WTC11 (cell line): ENCODE measurements around the gene CLEC3B.

Experiments
- ATF2 ChIP-seq: sonication (generic); formaldehyde crosslinking; IDR thresholded peaks from 2 replicates; pipeline ENCODE4 v1.8.1; 2022; ENCODE audit warnings: low read depth, missing genetic modification reagents, borderline replicate concordance
- ERG ChIP-seq: fragments of 250-450 bp; sonication (Bioruptor Pico); IDR thresholded peaks from 2 replicates; pipeline ENCODE4 v1.8.0; 2021; ENCODE audit warnings: mild to moderate bottlenecking
- ESRRA ChIP-seq: sonication (generic); formaldehyde crosslinking; IDR thresholded peaks from 2 replicates; pipeline ENCODE4 v1.8.1; 2022; ENCODE audit warnings: mild to moderate bottlenecking, missing genetic modification reagents, borderline replicate concordance
- ETV6 ChIP-seq: sonication (generic); formaldehyde crosslinking; IDR thresholded peaks from 2 replicates; pipeline ENCODE4 v1.8.1; 2022; ENCODE audit warnings: mild to moderate bottlenecking, missing genetic modification reagents
- JUN ChIP-seq: sonication (generic); formaldehyde crosslinking; IDR thresholded peaks from 2 replicates; pipeline ENCODE4 v1.8.0; 2023; ENCODE audit warnings: mild to moderate bottlenecking, missing genetic modification reagents
- ZBTB21 ChIP-seq: sonication (generic); formaldehyde crosslinking; IDR thresholded peaks from 2 replicates; pipeline ENCODE4 v1.8.1; 2023; ENCODE audit warnings: mild to moderate bottlenecking, missing genetic modification reagents, borderline replicate concordance
- ZNF425 ChIP-seq: fragments of 250-450 bp; sonication (Bioruptor Pico); conservative IDR thresholded peaks from 2 replicates; pipeline ENCODE4 v1.9.0; 2021; ENCODE audit warnings: mild to moderate bottlenecking
- TF ChIP-seq, protein P1 (sequence below): fragments of 200-600 bp; IDR thresholded peaks from 2 replicates; pipeline ENCODE4 v1.8.0; 2022; ENCODE audit warnings: antibody characterized with exemption
- TF ChIP-seq, protein P2 (sequence below): sonication (generic); formaldehyde crosslinking; IDR thresholded peaks from 2 replicates; pipeline ENCODE4 v1.8.0; 2022; ENCODE audit warnings: mild to moderate bottlenecking, missing genetic modification reagents
- TF ChIP-seq, protein P3 (sequence below): sonication (generic); formaldehyde crosslinking; IDR thresholded peaks from 2 replicates; pipeline ENCODE4 v1.8.0; 2023; ENCODE audit warnings: missing genetic modification reagents, mild to moderate bottlenecking, borderline replicate concordance

- TF ChIP-seq, protein P1, sequence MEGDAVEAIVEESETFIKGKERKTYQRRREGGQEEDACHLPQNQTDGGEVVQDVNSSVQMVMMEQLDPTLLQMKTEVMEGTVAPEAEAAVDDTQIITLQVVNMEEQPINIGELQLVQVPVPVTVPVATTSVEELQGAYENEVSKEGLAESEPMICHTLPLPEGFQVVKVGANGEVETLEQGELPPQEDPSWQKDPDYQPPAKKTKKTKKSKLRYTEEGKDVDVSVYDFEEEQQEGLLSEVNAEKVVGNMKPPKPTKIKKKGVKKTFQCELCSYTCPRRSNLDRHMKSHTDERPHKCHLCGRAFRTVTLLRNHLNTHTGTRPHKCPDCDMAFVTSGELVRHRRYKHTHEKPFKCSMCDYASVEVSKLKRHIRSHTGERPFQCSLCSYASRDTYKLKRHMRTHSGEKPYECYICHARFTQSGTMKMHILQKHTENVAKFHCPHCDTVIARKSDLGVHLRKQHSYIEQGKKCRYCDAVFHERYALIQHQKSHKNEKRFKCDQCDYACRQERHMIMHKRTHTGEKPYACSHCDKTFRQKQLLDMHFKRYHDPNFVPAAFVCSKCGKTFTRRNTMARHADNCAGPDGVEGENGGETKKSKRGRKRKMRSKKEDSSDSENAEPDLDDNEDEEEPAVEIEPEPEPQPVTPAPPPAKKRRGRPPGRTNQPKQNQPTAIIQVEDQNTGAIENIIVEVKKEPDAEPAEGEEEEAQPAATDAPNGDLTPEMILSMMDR = no peak
- TF ChIP-seq ESRRA (CRISPR knock-in tag) (no peak), ZBTB21 (CRISPR knock-in tag) (no peak), ETV6 (CRISPR knock-in tag) (no peak), ZNF425 (CRISPR knock-in tag) (no peak), ATF2 (no peak), ERG (CRISPR knock-in tag) (no peak), JUN (no peak)
- TF ChIP-seq, protein P2, sequence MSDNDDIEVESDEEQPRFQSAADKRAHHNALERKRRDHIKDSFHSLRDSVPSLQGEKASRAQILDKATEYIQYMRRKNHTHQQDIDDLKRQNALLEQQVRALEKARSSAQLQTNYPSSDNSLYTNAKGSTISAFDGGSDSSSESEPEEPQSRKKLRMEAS = no peak
- TF ChIP-seq, protein P3, sequence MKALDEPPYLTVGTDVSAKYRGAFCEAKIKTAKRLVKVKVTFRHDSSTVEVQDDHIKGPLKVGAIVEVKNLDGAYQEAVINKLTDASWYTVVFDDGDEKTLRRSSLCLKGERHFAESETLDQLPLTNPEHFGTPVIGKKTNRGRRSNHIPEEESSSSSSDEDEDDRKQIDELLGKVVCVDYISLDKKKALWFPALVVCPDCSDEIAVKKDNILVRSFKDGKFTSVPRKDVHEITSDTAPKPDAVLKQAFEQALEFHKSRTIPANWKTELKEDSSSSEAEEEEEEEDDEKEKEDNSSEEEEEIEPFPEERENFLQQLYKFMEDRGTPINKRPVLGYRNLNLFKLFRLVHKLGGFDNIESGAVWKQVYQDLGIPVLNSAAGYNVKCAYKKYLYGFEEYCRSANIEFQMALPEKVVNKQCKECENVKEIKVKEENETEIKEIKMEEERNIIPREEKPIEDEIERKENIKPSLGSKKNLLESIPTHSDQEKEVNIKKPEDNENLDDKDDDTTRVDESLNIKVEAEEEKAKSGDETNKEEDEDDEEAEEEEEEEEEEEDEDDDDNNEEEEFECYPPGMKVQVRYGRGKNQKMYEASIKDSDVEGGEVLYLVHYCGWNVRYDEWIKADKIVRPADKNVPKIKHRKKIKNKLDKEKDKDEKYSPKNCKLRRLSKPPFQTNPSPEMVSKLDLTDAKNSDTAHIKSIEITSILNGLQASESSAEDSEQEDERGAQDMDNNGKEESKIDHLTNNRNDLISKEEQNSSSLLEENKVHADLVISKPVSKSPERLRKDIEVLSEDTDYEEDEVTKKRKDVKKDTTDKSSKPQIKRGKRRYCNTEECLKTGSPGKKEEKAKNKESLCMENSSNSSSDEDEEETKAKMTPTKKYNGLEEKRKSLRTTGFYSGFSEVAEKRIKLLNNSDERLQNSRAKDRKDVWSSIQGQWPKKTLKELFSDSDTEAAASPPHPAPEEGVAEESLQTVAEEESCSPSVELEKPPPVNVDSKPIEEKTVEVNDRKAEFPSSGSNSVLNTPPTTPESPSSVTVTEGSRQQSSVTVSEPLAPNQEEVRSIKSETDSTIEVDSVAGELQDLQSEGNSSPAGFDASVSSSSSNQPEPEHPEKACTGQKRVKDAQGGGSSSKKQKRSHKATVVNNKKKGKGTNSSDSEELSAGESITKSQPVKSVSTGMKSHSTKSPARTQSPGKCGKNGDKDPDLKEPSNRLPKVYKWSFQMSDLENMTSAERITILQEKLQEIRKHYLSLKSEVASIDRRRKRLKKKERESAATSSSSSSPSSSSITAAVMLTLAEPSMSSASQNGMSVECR (CRISPR knock-in tag) = no peak
Observed at GRCh38 chr3:45043728-45044299, 17.7 kb downstream of the CLEC3B start.
